HUES64 (cell line): Measurements from ENCODE around the gene PRKCQ. TPM values are rescaled to one million over a fixed set of nuclear protein-coding genes. Genes with fewer than 3 reads are reported as not detected.

Experiments used
- H3K27ac ChIP-seq: 2 replicates; pipeline ENCODE4 v1.7.0; 2013; ENCODE audit warnings: low read depth, low read length, inconsistent platforms
- H3K27me3 ChIP-seq: 2 replicates; pipeline ENCODE4 v1.6.1; 2013; ENCODE audit warnings: mild to moderate bottlenecking, low read length; ENCODE audit not compliant: insufficient read depth
- H3K36me3 ChIP-seq: 2 replicates; pipeline ENCODE4 v1.6.1; 2013; ENCODE audit warnings: mild to moderate bottlenecking, low read length; ENCODE audit not compliant: insufficient read depth
- H3K4me1 ChIP-seq: 2 replicates; pipeline ENCODE4 v1.6.1; 2013; ENCODE audit warnings: mild to moderate bottlenecking, low read length, moderate library complexity; ENCODE audit not compliant: insufficient read depth
- H3K4me3 ChIP-seq: 2 replicates; pipeline ENCODE4 v1.5.1; 2013; ENCODE audit warnings: mild to moderate bottlenecking, low read length, moderate library complexity
- H3K9ac ChIP-seq: 2 replicates; pipeline ENCODE4 v1.6.1; 2013; ENCODE audit warnings: mild to moderate bottlenecking, low read depth, low read length
- H3K9me3 ChIP-seq: 2 replicates; pipeline ENCODE4 v1.6.1; 2013; ENCODE audit warnings: low read depth, low read length; ENCODE audit not compliant: insufficient read depth
- WGBS: fragments of 150-250, 120-280 bp; methylation state at CpG from one replicate; pipeline ENCODE4 v1.1.7; 2013; ENCODE audit warnings: missing lambda C conversion rate; 5-methylcytosine and 5-hydroxymethylcytosine counted together
- polyA plus RNA-seq, 2 experiments: library from polyadenylated mRNA; stranded (reverse); fragments of 50-300 nt; gene quantifications; one replicate each; pipeline ENCODE4 v1.2.3, GENCODE V29; 2013

The PRKCQ gene
- polyA plus RNA-seq (2013, experiment 1 of 2) = 13.2 TPM
- 12.0 TPM for polyA plus RNA-seq (2013, experiment 2 of 2)

- peaks cover 20% of the 10 kb centered on the region for H3K4me1 ChIP-seq
- under 1% methylated on average over 41 of the region's 41 CpGs for WGBS
- H3K9ac ChIP-seq = peak within 1 kb of the TSS; percentile 93
- H3K27ac ChIP-seq = peak within 1 kb of the TSS; percentile 82
- H3K27me3 ChIP-seq = peaks cover 28% of the 10 kb centered on the region
- H3K9me3 ChIP-seq = no peaks in the 10 kb centered on the region
- peak within 1 kb of the TSS; percentile 97 for H3K4me3 ChIP-seq
- peaks cover 25% of the 10 kb centered on the region for H3K36me3 ChIP-seq
Measured at GRCh38 chr10:6579904-6580278, at the start of gene PRKCQ. Gene PRKCQ, minus strand, starts transcription at chr10:6580276. Its CDS starts 65,141 bp downstream, at chr10:6515135.

GRCh38 chr10:6625428-6625827 is 45.4 kb upstream of the PRKCQ start:
- Histone ChIP-seq H3K9me3 (no peaks in the 10 kb centered on the region), H3K36me3 (no peaks in the 10 kb centered on the region), H3K27ac (no peak overlapping the region), H3K4me1 (peaks cover 25% of the 10 kb centered on the region), H3K9ac (no peak overlapping the region), H3K27me3 (no peaks in the 10 kb centered on the region), H3K4me3 (no peak overlapping the region)
- 81% methylated on average over 4 of the region's 4 CpGs for WGBS

- H3K36me3 ChIP-seq = no peaks in the 10 kb centered on the region
- no peaks in the 10 kb centered on the region for H3K27me3 ChIP-seq
- 52% methylated on average over 3 of the region's 3 CpGs for WGBS
- no peak overlapping the region for H3K4me3 ChIP-seq
- H3K4me1 ChIP-seq = peaks cover 25% of the 10 kb centered on the region
- no peak overlapping the region for H3K27ac ChIP-seq
- no peak overlapping the region for H3K9ac ChIP-seq
- no peaks in the 10 kb centered on the region for H3K9me3 ChIP-seq
Measured at GRCh38 chr10:6624392-6624791, 44.3 kb upstream of the PRKCQ start.

- Histone ChIP-seq H3K36me3 (no peaks in the 10 kb centered on the region), H3K4me1 (peaks cover 17% of the 10 kb centered on the region), H3K9me3 (no peaks in the 10 kb centered on the region), H3K9ac (no peak overlapping the region), H3K27ac (no peak overlapping the region), H3K4me3 (no peak overlapping the region), H3K27me3 (no peaks in the 10 kb centered on the region)
- 64% methylated on average over 5 of the region's 5 CpGs for WGBS
Measured at GRCh38 chr10:6622921-6623320, 42.8 kb upstream of the PRKCQ start.

GRCh38 chr10:6621536-6621935 is 41.5 kb upstream of the PRKCQ start:
- WGBS = 73% methylated on average over 5 of the region's 5 CpGs
- Histone ChIP-seq H3K27ac (no peak overlapping the region), H3K4me3 (no peak overlapping the region), H3K9me3 (no peaks in the 10 kb centered on the region), H3K9ac (no peak overlapping the region), H3K27me3 (no peaks in the 10 kb centered on the region), H3K36me3 (no peaks in the 10 kb centered on the region), H3K4me1 (peaks cover 14% of the 10 kb centered on the region)

- WGBS = 92% methylated on average over 9 of the region's 12 CpGs
- Histone ChIP-seq H3K9ac (no peak overlapping the region), H3K27me3 (no peaks in the 10 kb centered on the region), H3K4me1 (peaks cover 9% of the 10 kb centered on the region), H3K27ac (no peak overlapping the region), H3K9me3 (no peaks in the 10 kb centered on the region), H3K4me3 (no peak overlapping the region), H3K36me3 (no peaks in the 10 kb centered on the region)
Measured at GRCh38 chr10:6619660-6620059, 39.6 kb upstream of the PRKCQ start.

GRCh38 chr10:6618340-6618739 is 38.3 kb upstream of the PRKCQ start:
- no peak overlapping the region for H3K27ac ChIP-seq
- H3K27me3 ChIP-seq = no peaks in the 10 kb centered on the region
- peaks cover 9% of the 10 kb centered on the region for H3K4me1 ChIP-seq
- H3K36me3 ChIP-seq = no peaks in the 10 kb centered on the region
- no peaks in the 10 kb centered on the region for H3K9me3 ChIP-seq
- WGBS = 0% methylated on average over 1 of the region's 1 CpG
- no peak overlapping the region for H3K4me3 ChIP-seq
- H3K9ac ChIP-seq = no peak overlapping the region

GRCh38 chr10:6617309-6618076 is 37.4 kb upstream of the PRKCQ start:
- H3K27ac ChIP-seq = no peak overlapping the region
- WGBS = 94% methylated on average over 5 of the region's 5 CpGs
- no peak overlapping the region for H3K4me3 ChIP-seq
- H3K4me1 ChIP-seq = peaks cover 9% of the 10 kb centered on the region; the same call in 1 of the 2 replicates
- no peaks in the 10 kb centered on the region for H3K27me3 ChIP-seq
- no peaks in the 10 kb centered on the region for H3K9me3 ChIP-seq
- no peak overlapping the region for H3K9ac ChIP-seq
- no peaks in the 10 kb centered on the region for H3K36me3 ChIP-seq

- Histone ChIP-seq H3K4me3 (no peak overlapping the region), H3K27me3 (no peaks in the 10 kb centered on the region), H3K36me3 (no peaks in the 10 kb centered on the region), H3K4me1 (peaks cover under 1% of the 10 kb centered on the region; the same call in 1 of the 2 replicates), H3K9me3 (no peaks in the 10 kb centered on the region), H3K9ac (no peak overlapping the region), H3K27ac (no peak overlapping the region)
- WGBS = 97% methylated on average over 4 of the region's 4 CpGs
Measured at GRCh38 chr10:6615971-6616370, 35.9 kb upstream of the PRKCQ start.

GRCh38 chr10:6612371-6612770 is 32.3 kb upstream of the PRKCQ start:
- WGBS = 85% methylated on average over 2 of the region's 2 CpGs
- no peaks in the 10 kb centered on the region for H3K36me3 ChIP-seq
- no peak overlapping the region for H3K27ac ChIP-seq
- H3K4me3 ChIP-seq = no peak overlapping the region
- H3K4me1 ChIP-seq = no peaks in the 10 kb centered on the region
- peaks cover 10% of the 10 kb centered on the region for H3K9me3 ChIP-seq
- no peaks in the 10 kb centered on the region for H3K27me3 ChIP-seq
- H3K9ac ChIP-seq = no peak overlapping the region

GRCh38 chr10:6610647-6611046 is 30.6 kb upstream of the PRKCQ start:
- Histone ChIP-seq H3K27me3 (no peaks in the 10 kb centered on the region), H3K4me1 (no peaks in the 10 kb centered on the region)

GRCh38 chr10:6609625-6610024 is 29.5 kb upstream of the PRKCQ start:
- Histone ChIP-seq H3K4me3 (no peak overlapping the region), H3K27ac (no peak overlapping the region), H3K9me3 (peaks cover 10% of the 10 kb centered on the region), H3K27me3 (no peaks in the 10 kb centered on the region), H3K9ac (no peak overlapping the region), H3K4me1 (no peaks in the 10 kb centered on the region), H3K36me3 (no peaks in the 10 kb centered on the region)

More at GRCh38 chr10:6610647-6611046, 30.6 kb upstream of the PRKCQ start:
- Histone ChIP-seq H3K9ac (no peak overlapping the region), H3K9me3 (peaks cover 10% of the 10 kb centered on the region), H3K27ac (no peak overlapping the region), H3K36me3 (no peaks in the 10 kb centered on the region), H3K4me3 (no peak overlapping the region)
